Measurements from ENCODE around the gene NME7. TPM values are rescaled to one million over a fixed set of nuclear protein-coding genes. Genes with fewer than 3 reads are reported as not detected.

NME7 gene
- total and polyA plus RNA-seq, 4 donors: 7.8 to 26.5 (median 9.4) TPM

GRCh38 chr1:169321539-169321938 is 46.1 kb downstream of the NME7 start:
- TF ChIP-seq HNF4A (conservative IDR thresholded peaks at IDR 0.05) (no peak), ATF3 (IDR thresholded peaks at IDR 0.05) (no peak), TAF1 (conservative IDR thresholded peaks at IDR 0.05) (no peak), REST (IDR thresholded peaks at IDR 0.05) (no peak), NR2F2 (IDR thresholded peaks at IDR 0.05) (no peak), EGR1 (IDR thresholded peaks at IDR 0.05; ENCODE audit: low read depth in 2 of 2) (no peak), SP1 (IDR thresholded peaks at IDR 0.05) (no peak), RXRA (IDR thresholded peaks at IDR 0.05) (no peak), JUND (IDR thresholded peaks at IDR 0.05) (no peak), RAD21 (IDR thresholded peaks at IDR 0.05) (no peak), FOXA2 (IDR thresholded peaks at IDR 0.05) (no peak), FOXA1 (IDR thresholded peaks at IDR 0.05) (no peak), GABPA (IDR thresholded peaks at IDR 0.05 in 1 of 2, conservative IDR thresholded peaks at IDR 0.05 in 1 of 2) (no peak), YY1 (IDR thresholded peaks at IDR 0.05) (no peak), ZBTB33 (IDR thresholded peaks at IDR 0.05) (no peak), CTCF (IDR thresholded peaks at IDR 0.05; ENCODE audit: low read depth, low read length, missing input control) (no peak), MAX (IDR thresholded peaks at IDR 0.05) (no peak), HNF4G (IDR thresholded peaks at IDR 0.05) (no peak)
- no peaks in the 10 kb centered on the region for H3K9me3 ChIP-seq (ENCODE audit: control insufficient read depth in 4 of 4, low read length in 3 of 4)
- no peak for DNase-seq (ENCODE audit: low spot score)
- H3K4me3 ChIP-seq (ENCODE audit: low read depth in 1 of 3, low read length in 3 of 3): no peak overlapping the region
- H3K27ac ChIP-seq (ENCODE audit: low read depth in 1 of 2, low read length in 2 of 2): no peak overlapping the region
- no peaks in the 10 kb centered on the region for H3K27me3 ChIP-seq (ENCODE audit: control insufficient read depth in 4 of 4, insufficient read depth in 4 of 4, low read length in 3 of 4)
- no peak overlapping the region for H3K9ac ChIP-seq (ENCODE audit: low read depth in 1 of 2, low read length in 2 of 2)
- WGBS: 89% methylated on average over 1 of the region's 1 CpG
- H3K4me1 ChIP-seq (ENCODE audit: control insufficient read depth in 4 of 4, insufficient read depth in 4 of 4, low read length in 3 of 4): peaks cover 0 to 1% (median 0%) of the 10 kb centered on the region in 4 donors
- no peaks in the 10 kb centered on the region for H3K36me3 ChIP-seq (ENCODE audit: control insufficient read depth in 4 of 4, insufficient read depth in 3 of 4, low read depth in 1 of 4, low read length in 3 of 4)

Data from liver (tissue), 9 donors.